Esophagus muscularis mucosa (tissue), 4 donors: ENCODE results near the gene SYF2. TPM values are rescaled to one million over a fixed set of nuclear protein-coding genes. Genes with fewer than 3 reads are reported as not detected.
"Not testable (repeated sequence)": the region's sequence is repeated elsewhere in the genome, so short reads cannot be mapped to it uniquely, and the experiment has no call there.

Source experiments
- DNase-seq: peaks from one replicate; pipeline ENCODE4 v3.0.0-alpha.2; 2017; ENCODE audit errors: extremely low spot score
- H3K27ac ChIP-seq, 4 donors: fragments of 200-600 bp; sonication (generic); replicated peaks in 1 of 4; 1 replicate in 3 of 4; 2 replicates in 1 of 4; pipeline ENCODE4 v1.5.1; 2016 to 2019; ENCODE audit warnings: mild to moderate bottlenecking in 1 of 4
- H3K27me3 ChIP-seq, 4 donors: fragments of 200-600 bp; sonication (generic); one replicate each; pipeline versions ENCODE4 v1.5.1 to v1.6.0; 2016 to 2019
- H3K36me3 ChIP-seq, 4 donors: fragments of 200-600 bp; sonication (generic); one replicate each; pipeline ENCODE4 v1.5.1; 2016 to 2019
- H3K4me1 ChIP-seq, 4 donors: fragments of 200-600 bp; sonication (generic); one replicate each; pipeline ENCODE4 v1.5.1; 2016 to 2019
- H3K4me3 ChIP-seq, 4 donors: fragments of 200-600 bp; sonication (generic); 1 replicate in 2 of 4; 2 replicates in 2 of 4; pipeline ENCODE4 v1.5.1; 2016 to 2019; ENCODE audit warnings: mild to moderate bottlenecking in 4 of 4, moderate library complexity in 1 of 4
- H3K9me3 ChIP-seq, 4 donors: fragments of 200-600 bp; sonication (generic); 1 replicate in 3 of 4; 2 replicates in 1 of 4; pipeline ENCODE4 v1.5.1; 2016 to 2019
- CTCF ChIP-seq, 3 experiments: fragments of 200-600 bp in 2 of 3; fragments of 450-650 bp in 1 of 3; sonication (generic) in 2 of 3; IDR thresholded peaks; one replicate each; pipeline ENCODE4 v1.5.1; 2017 to 2019; ENCODE audit warnings: antibody characterized with exemption in 3 of 3, mild to moderate bottlenecking in 2 of 3, moderate library complexity in 1 of 3
- EP300 ChIP-seq: sonication (generic); formaldehyde crosslinking; IDR thresholded peaks from one replicate; pipeline ENCODE4 v1.6.1; 2017; ENCODE audit warnings: antibody characterized with exemption
- POLR2A ChIP-seq: fragments of 450-650 bp; IDR thresholded peaks from one replicate; pipeline ENCODE4 v1.6.1; 2017; ENCODE audit warnings: antibody characterized with exemption, moderate library complexity, mild to moderate bottlenecking, low read depth
- POLR2AphosphoS5 ChIP-seq, 2 donors: sonication (generic); formaldehyde crosslinking; IDR thresholded peaks; one replicate each; pipeline ENCODE4 v1.6.1; 2017; ENCODE audit warnings: antibody characterized with exemption in 2 of 2
- WGBS: methylation state at CpG from one replicate; pipeline ENCODE4 v1.1.5; 2018; 5-methylcytosine and 5-hydroxymethylcytosine counted together
- intact Hi-C: fragments of 100-400 bp; cut with DNase I; formaldehyde crosslinking; loops from one replicate; pipeline ENCODE4 v1.15.1; 2023
- total RNA-seq, 4 donors: library from RNA; depleted of rRNA; stranded (reverse); fragments of >200 nt; gene quantifications; one replicate each; pipeline versions ENCODE4 v1.1.0 to v1.2.1, GENCODE V29; 2016

SYF2 gene
- total RNA-seq, 4 donors from 2014 or later = 56.9 to 76.7 (median 65.2) TPM

GRCh38 chr1:25190260-25190659, 42.0 kb downstream of the SYF2 start:
- TF ChIP-seq CTCF (IDR thresholded peaks at IDR 0.05) (no peak), POLR2A (no peak), POLR2AphosphoS5 (IDR thresholded peaks at IDR 0.05) (no peak), EP300 (no peak)
- H3K9me3 ChIP-seq = no peaks in the 10 kb centered on the region
- WGBS = 89% methylated on average over 2 of the region's 2 CpGs
- peaks cover 0 to 23% (median 0%) of the 10 kb centered on the region in 4 donors for H3K27me3 ChIP-seq
- no peak overlapping the region for H3K27ac ChIP-seq
- no peaks in the 10 kb centered on the region for H3K4me1 ChIP-seq
- intact Hi-C loops = no loop called here
- no peak for DNase-seq
- no peak overlapping the region for H3K4me3 ChIP-seq
- no peaks in the 10 kb centered on the region for H3K36me3 ChIP-seq

- DNase-seq, H3K27ac ChIP-seq, H3K4me3 ChIP-seq, intact Hi-C loops, H3K36me3 ChIP-seq, H3K9me3 ChIP-seq, H3K4me1 ChIP-seq: not testable (repeated sequence)
- H3K27me3 ChIP-seq = peaks cover 0 to 31% (median 0%) of the 10 kb centered on the region in 4 donors
- WGBS = 89% methylated on average over 3 of the region's 3 CpGs
Measured at GRCh38 chr1:25187904-25188303, 44.4 kb downstream of the SYF2 start.

GRCh38 chr1:25187077-25187476, 45.2 kb downstream of the SYF2 start:
- TF ChIP-seq POLR2A = no peak
- no peak for TF ChIP-seq CTCF (IDR thresholded peaks at IDR 0.05)
- intact Hi-C loops = no loop called here
- Histone ChIP-seq H3K27me3 (peaks cover 0 to 28% (median 0%) of the 10 kb centered on the region in 4 donors), H3K9me3 (no peaks in the 10 kb centered on the region), H3K4me3 (no peak overlapping the region), H3K27ac (no peak overlapping the region), H3K4me1 (no peaks in the 10 kb centered on the region), H3K36me3 (no peaks in the 10 kb centered on the region)
- DNase-seq = no peak
- 83% methylated on average over 3 of the region's 5 CpGs for WGBS

GRCh38 chr1:25186161-25187007, 45.9 kb downstream of the SYF2 start:
- no peak for TF ChIP-seq CTCF (IDR thresholded peaks at IDR 0.05)
- no peak for TF ChIP-seq POLR2AphosphoS5 (IDR thresholded peaks at IDR 0.05)
- TF ChIP-seq POLR2A = no peak
- no peak for TF ChIP-seq EP300
- WGBS = 80% methylated on average over 14 of the region's 14 CpGs
- no peak for DNase-seq
- H3K9me3 ChIP-seq = no peaks in the 10 kb centered on the region
- intact Hi-C loops = no loop called here
- H3K4me3 ChIP-seq = no peak overlapping the region
- H3K27me3 ChIP-seq = peaks cover 0 to 28% (median 0%) of the 10 kb centered on the region in 4 donors
- no peaks in the 10 kb centered on the region for H3K36me3 ChIP-seq
- H3K4me1 ChIP-seq = no peaks in the 10 kb centered on the region
- no peak overlapping the region for H3K27ac ChIP-seq

- H3K27ac ChIP-seq = no peak overlapping the region
- H3K4me1 ChIP-seq = no peaks in the 10 kb centered on the region
- no peak overlapping the region for H3K4me3 ChIP-seq
- H3K9me3 ChIP-seq = no peaks in the 10 kb centered on the region
- H3K27me3 ChIP-seq = peaks cover 0 to 28% (median 0%) of the 10 kb centered on the region in 4 donors
- WGBS = 47% methylated on average over 10 of the region's 10 CpGs
- TF ChIP-seq EP300 (no peak), CTCF (IDR thresholded peaks at IDR 0.05) (no peak), POLR2AphosphoS5 (IDR thresholded peaks at IDR 0.05) (no peak), POLR2A (no peak)
- intact Hi-C loops = no loop called here
- DNase-seq = no peak
- H3K36me3 ChIP-seq = no peaks in the 10 kb centered on the region
Measured at GRCh38 chr1:25185409-25186160, 46.7 kb downstream of the SYF2 start.
